GM13977 (cell line): ENCODE results near the gene TEX29.

Experiments
- DNase-seq: peaks from one replicate; pipeline ENCODE4 v3.0.0; 2012; ENCODE audit warnings: low spot score
- in situ Hi-C: fragments of 300-500 bp; cut with MboI; formaldehyde crosslinking; loops from one replicate; pipeline ENCODE4 v1.12.0; 2022; ENCODE audit warnings: low sequenced_read_pairs, low pct_unique_long_range_greater_than_20kb, mixed read lengths, inconsistent platforms; ENCODE audit not compliant: unreplicated experiment
- TF ChIP-seq, protein P1 (sequence below): IDR thresholded peaks from 2 replicates; pipeline ENCODE4 v1.5.1; 2012; ENCODE audit warnings: mild to moderate bottlenecking, control low read depth; ENCODE audit not compliant: insufficient read depth; ENCODE audit errors: extremely low read depth, missing control alignments

Gene TEX29

DNA sequence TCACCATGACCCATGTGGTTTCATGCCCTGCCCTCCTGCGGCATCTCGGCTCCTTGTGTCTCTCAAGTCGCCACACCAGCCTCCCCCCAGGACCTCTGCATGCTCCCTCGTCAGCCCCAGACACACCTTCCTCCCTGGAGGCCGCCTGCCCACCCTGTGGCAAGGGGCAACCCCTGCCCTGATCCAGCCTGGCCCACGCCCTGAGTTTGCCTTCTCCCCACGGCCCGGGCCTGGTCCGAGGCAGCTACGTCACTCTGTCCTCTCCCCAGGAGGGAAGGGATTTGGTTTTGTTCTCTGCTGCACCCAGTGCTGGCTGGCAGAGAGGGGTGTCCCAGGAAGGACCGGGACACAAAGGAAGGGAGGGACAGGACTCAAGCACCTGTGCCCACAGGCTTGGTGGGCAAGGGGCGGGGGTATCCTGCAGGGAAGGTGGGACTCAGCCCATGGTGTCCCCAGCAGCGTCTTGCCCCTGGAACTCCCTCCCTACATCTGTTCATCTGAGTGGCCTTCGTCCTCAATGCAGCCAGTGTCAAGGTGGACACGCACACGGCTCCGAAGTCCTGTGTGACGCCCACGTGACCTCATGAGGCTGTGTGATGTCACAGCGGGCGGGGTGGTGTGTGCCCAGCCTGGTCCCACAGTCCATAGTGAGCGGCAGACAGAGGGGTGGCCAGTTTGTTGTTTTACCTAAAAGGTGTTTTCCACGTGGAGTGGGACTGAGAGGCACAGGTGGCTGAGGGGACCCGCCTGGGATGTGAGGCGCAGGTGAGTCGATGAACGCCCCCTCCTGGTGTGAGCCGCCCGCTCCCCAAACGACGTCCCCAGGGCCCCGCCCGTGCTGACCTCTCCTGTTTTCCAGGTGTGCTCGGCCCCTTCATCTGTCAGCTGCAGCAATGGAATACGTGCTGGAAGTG, at the start of gene TEX29:
TEX29 (plus strand) TSS at position 645 of the 914 bp plus-strand sequence; CDS start at position 894, 249 bp downstream.
- TF ChIP-seq, protein P1, sequence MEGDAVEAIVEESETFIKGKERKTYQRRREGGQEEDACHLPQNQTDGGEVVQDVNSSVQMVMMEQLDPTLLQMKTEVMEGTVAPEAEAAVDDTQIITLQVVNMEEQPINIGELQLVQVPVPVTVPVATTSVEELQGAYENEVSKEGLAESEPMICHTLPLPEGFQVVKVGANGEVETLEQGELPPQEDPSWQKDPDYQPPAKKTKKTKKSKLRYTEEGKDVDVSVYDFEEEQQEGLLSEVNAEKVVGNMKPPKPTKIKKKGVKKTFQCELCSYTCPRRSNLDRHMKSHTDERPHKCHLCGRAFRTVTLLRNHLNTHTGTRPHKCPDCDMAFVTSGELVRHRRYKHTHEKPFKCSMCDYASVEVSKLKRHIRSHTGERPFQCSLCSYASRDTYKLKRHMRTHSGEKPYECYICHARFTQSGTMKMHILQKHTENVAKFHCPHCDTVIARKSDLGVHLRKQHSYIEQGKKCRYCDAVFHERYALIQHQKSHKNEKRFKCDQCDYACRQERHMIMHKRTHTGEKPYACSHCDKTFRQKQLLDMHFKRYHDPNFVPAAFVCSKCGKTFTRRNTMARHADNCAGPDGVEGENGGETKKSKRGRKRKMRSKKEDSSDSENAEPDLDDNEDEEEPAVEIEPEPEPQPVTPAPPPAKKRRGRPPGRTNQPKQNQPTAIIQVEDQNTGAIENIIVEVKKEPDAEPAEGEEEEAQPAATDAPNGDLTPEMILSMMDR: no peak
- in situ Hi-C loops: no loop called here
- DNase-seq: no peak

GRCh38 chr13:111270765-111271698, 49.4 kb upstream of the TEX29 start:
- no peak for DNase-seq
- TF ChIP-seq, protein P1: no peak
- in situ Hi-C loops: no loop called here

GRCh38 chr13:111272117-111272516, 48.3 kb upstream of the TEX29 start:
- TF ChIP-seq, protein P1: no peak
- DNase-seq: no peak
- in situ Hi-C loops: no loop called here

GRCh38 chr13:111275382-111275781, 45.1 kb upstream of the TEX29 start:
- TF ChIP-seq, protein P1: no peak
- DNase-seq: no peak
- in situ Hi-C loops: no loop called here

DNA sequence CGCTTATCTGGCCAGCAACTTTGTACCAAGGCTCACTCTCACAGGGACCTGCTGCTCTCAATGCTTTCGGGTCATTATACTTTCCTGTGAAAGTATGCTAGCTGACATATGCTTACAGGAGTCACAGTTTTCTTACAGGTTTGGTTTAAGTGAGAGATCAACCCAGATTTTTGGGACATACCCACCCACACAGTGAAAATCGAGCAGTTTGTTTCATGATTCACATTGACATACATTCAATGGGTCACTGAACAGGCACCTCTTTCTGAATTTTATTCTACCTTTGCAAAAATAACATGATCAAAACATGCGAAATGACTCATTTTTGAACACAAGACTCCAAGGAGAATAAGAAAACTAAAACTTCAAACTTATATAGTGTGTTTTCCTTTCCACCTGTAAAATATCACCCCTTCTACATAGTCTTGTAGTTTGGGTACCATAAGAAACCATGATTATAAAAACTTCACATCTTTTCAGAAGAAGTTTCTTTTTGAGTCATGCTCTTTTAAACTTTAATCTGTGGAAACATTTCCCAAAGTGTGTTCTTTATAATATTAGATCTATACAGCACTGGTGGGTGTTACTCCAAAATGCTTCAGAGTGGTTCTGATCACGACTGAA, 44.3 kb upstream of the TEX29 start:
- in situ Hi-C loops: no loop called here
- TF ChIP-seq, protein P1: no peak
- DNase-seq: no peak

- no peak for DNase-seq
- TF ChIP-seq, protein P1: no peak
- in situ Hi-C loops: no loop called here
These were observed 42.2 kb upstream of the TEX29 start for GRCh38 chr13:111278258-111278657.
